Inflammatory macrophage treated with lipopolysaccharide for 1 hour (primary cell): ENCODE data around the gene NLRP5.
A peak's percentile ranks its signal among the peaks of the same experiment; 100 is the strongest.
"Not testable (repeated sequence)": the region's sequence is repeated elsewhere in the genome, so short reads cannot be mapped to it uniquely, and the experiment has no call there.

Experiments
- DNase-seq, 2 donors: peaks; one replicate each; pipeline ENCODE4 v3.0.0-alpha.2; 2020 to 2022

Gene NLRP5

GRCh38 chr19:56079609-56080008 is 93.0 kb downstream of the NLRP5 start:
- DNase-seq = no peak

GRCh38 chr19:56080669-56081401 is 94.3 kb downstream of the NLRP5 start:
- DNase-seq = peak; percentile 76 to 88

GRCh38 chr19:56083668-56084067 is 97.1 kb downstream of the NLRP5 start:
- no peak for DNase-seq

- no peak for DNase-seq
These were observed 98.4 kb downstream of the NLRP5 start for GRCh38 chr19:56084835-56085536.

GRCh38 chr19:56085571-56086275 is 99.1 kb downstream of the NLRP5 start:
- DNase-seq = peak in 1 of 2 donors; percentile 49

- DNase-seq = no peak
These were observed 100.3 kb downstream of the NLRP5 start for GRCh38 chr19:56086671-56087430.

- DNase-seq = no peak
These were observed 101.3 kb downstream of the NLRP5 start for GRCh38 chr19:56087647-56088496.

GRCh38 chr19:56088497-56089215 is 102.1 kb downstream of the NLRP5 start:
- DNase-seq = no peak

GRCh38 chr19:56089344-56089743 is 102.8 kb downstream of the NLRP5 start:
- no peak for DNase-seq

GRCh38 chr19:56091066-56091490 is 104.5 kb downstream of the NLRP5 start:
- peak; percentile 39 to 68 for DNase-seq

- no peak for DNase-seq
These were observed 105.4 kb downstream of the NLRP5 start for GRCh38 chr19:56091751-56092546.

- DNase-seq = no peak
These were observed 106.4 kb downstream of the NLRP5 start for GRCh38 chr19:56092685-56093631.

GRCh38 chr19:56094449-56094848 is 107.9 kb downstream of the NLRP5 start:
- DNase-seq = no peak

GRCh38 chr19:56096665-56097064 is 110.1 kb downstream of the NLRP5 start:
- no peak for DNase-seq

- no peak for DNase-seq
These were observed 110.7 kb downstream of the NLRP5 start for GRCh38 chr19:56097306-56097705.

GRCh38 chr19:56097776-56098175 is 111.2 kb downstream of the NLRP5 start:
- no peak for DNase-seq

- DNase-seq = not testable (repeated sequence)
These were observed 111.7 kb downstream of the NLRP5 start for GRCh38 chr19:56098237-56098636.

- DNase-seq = no peak
These were observed 112.4 kb downstream of the NLRP5 start for GRCh38 chr19:56098731-56099568.
